AG10803 (cell line): ENCODE results near the gene TRIM38.
"Not testable (repeated sequence)": the region's sequence is repeated elsewhere in the genome, so short reads cannot be mapped to it uniquely, and the experiment has no call there.

Source experiments
- DNase-seq: peaks from one replicate; pipeline ENCODE4 v3.0.0; 2010; ENCODE audit warnings: low read depth
- H3K4me3 ChIP-seq: 2 replicates; pipeline ENCODE4 v1.5.1; 2011; ENCODE audit warnings: mild to moderate bottlenecking, low read length, control low read depth
- CTCF ChIP-seq: conservative IDR thresholded peaks from 2 replicates; pipeline ENCODE4 v1.5.1; 2011; ENCODE audit warnings: mild to moderate bottlenecking, low read length, control low read depth, inconsistent platforms

TRIM38 gene

GRCh38 chr6:25998379-25998778, 35.8 kb downstream of the TRIM38 start:
- no peak for DNase-seq
- H3K4me3 ChIP-seq: no peak overlapping the region
- TF ChIP-seq CTCF: no peak

DNA sequence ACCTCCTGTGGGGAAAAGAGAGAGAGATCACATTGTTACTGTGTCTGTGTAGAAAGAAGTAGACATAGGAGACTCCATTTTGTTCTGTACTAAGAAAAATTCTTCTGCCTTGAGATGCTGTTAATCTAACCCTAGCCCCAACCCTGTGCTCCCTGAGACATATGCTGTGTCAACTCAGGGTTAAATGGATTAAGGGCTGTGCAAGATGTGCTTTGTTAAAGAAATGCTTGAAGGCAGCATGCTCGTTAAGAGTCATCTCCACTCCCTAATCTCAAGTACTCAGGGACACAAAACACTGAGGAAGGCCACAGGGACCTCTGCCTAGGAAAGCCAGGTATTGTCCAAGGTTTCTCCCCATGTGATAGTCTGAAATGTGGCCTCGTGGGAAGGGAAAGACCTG, 36.6 kb downstream of the TRIM38 start:
- not testable (repeated sequence) for H3K4me3 ChIP-seq, DNase-seq

DNA sequence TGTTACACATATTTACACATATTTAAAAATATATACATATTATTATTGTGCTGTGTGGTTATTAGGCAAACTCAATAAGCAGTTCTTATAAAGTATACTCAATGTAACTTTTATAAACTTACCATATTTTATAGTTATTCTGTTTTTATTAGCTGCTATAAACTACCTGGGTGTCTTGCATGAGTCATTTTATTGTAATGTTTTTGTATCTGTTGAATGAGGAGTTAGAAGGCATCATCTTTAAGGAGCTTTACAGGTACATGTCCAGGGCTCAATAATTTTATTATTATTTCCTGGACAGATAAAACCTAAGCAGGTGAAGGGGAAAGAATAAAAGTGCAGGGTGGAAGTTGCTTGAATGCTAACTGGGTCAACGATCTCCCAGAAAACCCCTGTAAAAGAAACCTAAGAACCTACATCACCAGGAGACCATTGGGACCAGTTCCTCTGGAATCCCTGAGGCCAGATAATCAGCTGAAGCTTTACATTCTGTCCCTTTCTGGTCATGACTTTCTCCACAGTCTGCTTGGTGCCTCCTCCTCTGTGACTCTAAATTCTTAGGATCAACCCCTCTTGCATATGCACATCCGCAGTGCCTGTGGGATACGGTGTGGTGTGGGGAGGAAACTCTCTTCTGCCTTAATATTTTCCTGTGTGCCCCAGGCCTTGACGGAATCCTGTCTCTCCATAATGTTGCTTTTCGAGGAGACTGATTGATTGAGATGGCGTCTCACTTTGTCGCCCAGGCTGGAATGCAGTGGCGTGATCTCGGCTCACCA, 38.0 kb downstream of the TRIM38 start:
- TF ChIP-seq CTCF: no peak
- DNase-seq: no peak
- no peak overlapping the region for H3K4me3 ChIP-seq

GRCh38 chr6:26003102-26003694, 40.6 kb downstream of the TRIM38 start:
- no peak overlapping the region for H3K4me3 ChIP-seq
- peak; percentile 88 for TF ChIP-seq CTCF
- DNase-seq: peak; percentile 49

DNA sequence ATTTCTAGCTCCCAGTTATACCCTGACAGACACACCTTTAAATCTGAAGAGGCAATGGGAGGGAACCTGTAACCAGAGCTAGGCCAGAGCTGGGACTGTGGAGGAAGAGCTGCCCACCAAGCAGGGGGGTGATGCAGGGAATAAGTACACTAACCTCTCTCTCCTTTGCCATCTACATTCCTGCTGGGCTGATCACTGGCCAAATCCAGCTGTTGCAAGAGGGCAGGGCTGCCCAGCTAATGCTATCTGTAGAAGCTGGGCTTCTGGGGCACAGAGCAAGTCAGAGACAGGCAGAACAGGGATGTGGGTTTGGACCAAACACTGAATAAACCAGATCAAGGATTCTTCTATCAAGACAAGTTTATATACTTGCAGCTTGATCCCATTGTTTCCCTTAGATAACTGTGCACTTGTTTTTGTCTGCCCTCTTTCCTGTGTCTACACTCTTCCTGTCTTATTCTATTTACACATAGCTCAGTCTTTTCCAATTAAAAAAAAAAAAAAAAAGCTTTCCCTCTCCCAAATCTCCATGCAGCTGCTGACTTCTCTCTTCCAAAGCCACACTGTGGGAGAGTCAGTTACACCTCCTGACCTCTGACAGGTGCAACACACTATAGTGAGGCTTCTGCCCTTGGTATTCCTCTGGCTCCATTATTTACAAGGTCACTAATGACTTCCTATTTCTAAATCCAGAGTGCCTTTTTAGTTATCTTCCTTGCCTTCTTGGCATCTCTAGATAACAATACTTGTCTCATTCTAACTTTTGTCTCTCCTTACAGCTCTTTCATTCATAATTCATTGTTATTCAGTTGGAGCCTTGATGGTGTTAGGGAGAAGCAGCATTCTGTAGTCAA, 43.7 kb downstream of the TRIM38 start:
- TF ChIP-seq CTCF: no peak
- H3K4me3 ChIP-seq: no peak overlapping the region
- no peak for DNase-seq

- H3K4me3 ChIP-seq, DNase-seq: not testable (repeated sequence)
These were observed 44.3 kb downstream of the TRIM38 start for GRCh38 chr6:26006940-26007305.

GRCh38 chr6:26008470-26008869, 45.9 kb downstream of the TRIM38 start:
- DNase-seq: no peak
- no peak for TF ChIP-seq CTCF
- no peak overlapping the region for H3K4me3 ChIP-seq

DNA sequence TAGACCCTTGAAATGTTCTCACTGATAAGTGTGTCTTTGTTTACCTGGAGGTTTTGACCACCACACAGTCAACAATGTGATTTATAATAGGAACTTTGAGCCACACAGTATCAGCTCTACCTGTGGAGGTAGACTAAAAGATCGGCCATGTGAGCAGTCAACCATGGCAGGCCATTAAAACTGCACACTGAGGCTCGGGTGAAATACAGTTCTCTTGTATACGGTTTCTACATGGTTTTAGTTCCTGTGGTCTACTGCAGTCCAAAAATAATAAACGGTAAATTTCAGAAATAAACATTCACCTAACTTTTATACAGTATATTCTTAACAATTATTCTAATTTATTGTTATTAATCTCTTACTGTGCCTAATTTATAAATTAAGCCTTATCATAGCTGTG, 47.2 kb downstream of the TRIM38 start:
- no peak overlapping the region for H3K4me3 ChIP-seq
- no peak for DNase-seq
- no peak for TF ChIP-seq CTCF
